HG03342 (cell line): ENCODE results near the gene HBM.
A peak's percentile ranks its signal among the peaks of the same experiment; 100 is the strongest.
"Not testable (repeated sequence)": the region's sequence is repeated elsewhere in the genome, so short reads cannot be mapped to it uniquely, and the experiment has no call there.

Experiments
- ATAC-seq: cut with Tn5 transposase; IDR thresholded peaks from one replicate; pipeline ENCODE4 v1.9.1; 2021; ENCODE audit warnings: mild to moderate bottlenecking, moderate library complexity; ENCODE audit not compliant: unreplicated experiment

HBM gene

DNA sequence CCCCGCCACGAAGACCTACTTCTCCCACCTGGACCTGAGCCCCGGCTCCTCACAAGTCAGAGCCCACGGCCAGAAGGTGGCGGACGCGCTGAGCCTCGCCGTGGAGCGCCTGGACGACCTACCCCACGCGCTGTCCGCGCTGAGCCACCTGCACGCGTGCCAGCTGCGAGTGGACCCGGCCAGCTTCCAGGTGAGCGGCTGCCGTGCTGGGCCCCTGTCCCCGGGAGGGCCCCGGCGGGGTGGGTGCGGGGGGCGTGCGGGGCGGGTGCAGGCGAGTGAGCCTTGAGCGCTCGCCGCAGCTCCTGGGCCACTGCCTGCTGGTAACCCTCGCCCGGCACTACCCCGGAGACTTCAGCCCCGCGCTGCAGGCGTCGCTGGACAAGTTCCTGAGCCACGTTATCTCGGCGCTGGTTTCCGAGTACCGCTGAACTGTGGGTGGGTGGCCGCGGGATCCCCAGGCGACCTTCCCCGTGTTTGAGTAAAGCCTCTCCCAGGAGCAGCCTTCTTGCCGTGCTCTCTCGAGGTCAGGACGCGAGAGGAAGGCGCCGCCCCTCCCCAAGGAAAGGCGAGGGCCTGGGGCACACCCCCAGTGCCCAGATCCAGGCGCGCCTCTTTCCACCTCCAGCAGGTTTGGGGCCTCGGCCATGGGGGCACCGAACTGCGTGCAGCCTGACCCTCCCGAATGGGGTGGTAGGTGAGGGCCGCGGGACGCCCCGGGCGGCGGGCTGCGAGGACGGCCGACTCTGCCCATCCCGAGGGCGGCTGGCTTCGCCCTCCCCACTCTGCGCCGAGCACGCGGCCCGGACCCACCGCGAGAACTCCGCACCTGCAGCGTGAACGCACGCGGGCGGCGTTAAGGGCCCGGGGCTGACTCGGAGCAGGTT is 15.1 kb downstream of the HBM start:
- ATAC-seq = peak; percentile 9

- peak; percentile 62 for ATAC-seq
Observed at GRCh38 chr16:181565-182021, 15.8 kb downstream of the HBM start.

DNA sequence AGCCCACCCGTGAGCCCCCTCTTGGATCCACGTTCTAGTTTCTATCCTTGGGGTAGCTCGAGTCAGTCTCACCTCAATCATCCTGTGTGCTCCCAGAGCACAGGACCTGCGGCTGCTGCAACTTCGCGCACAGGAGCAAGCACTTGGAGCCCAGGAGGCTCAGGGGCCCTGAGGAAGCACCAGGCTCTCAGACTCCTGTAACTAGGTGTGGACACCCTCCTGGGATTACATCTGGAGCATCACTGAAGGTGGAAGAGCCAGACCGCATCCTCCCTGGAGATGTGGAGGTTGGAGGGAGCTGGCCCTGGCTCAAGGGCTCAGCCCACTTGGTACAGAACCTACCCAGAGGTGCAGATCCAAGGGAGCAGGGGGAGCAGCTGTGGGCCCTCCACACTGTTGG is 17.2 kb downstream of the HBM start:
- ATAC-seq = no peak

GRCh38 chr16:185213-185612 is 19.4 kb downstream of the HBM start:
- ATAC-seq = no peak

DNA sequence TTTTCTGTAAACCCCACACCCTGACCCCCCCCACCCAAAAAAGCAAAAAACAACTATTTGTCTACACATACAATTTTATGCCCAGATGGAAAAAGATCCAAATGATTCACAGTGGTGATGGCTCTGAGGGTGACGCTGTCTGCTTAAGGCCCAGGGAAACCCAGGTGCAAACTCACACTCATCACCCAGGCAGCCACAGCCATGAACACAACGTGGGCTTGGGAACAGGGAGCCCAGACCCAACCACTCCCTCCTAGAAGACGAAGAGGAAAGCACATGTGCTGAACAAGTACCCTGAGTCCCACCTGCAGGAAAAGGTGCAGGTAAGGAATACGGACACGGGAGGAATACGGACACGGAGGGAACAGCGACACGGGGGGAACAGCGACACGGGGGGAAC is 19.9 kb downstream of the HBM start:
- no peak for ATAC-seq

DNA sequence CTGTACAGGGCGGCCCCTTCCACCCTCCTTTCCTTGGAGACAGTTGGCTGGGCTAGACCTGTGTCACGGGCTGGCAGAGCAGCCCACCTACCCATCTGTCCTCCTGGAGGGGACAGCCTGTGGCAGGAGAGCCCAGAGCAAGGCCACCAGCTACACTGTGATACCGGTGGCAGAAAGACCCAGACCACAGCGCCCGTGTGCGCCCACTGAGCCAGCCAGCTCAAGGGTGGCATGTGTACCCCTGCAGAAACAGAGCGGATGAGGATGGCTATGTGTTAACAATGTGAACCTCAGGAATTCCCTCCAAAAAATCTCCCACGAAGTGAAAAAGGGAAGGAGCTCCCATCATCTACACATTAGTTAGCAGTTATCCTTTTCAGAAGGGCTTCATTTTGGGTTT is 21.6 kb downstream of the HBM start:
- no peak for ATAC-seq

- ATAC-seq = no peak
Observed at GRCh38 chr16:188674-189073, 22.9 kb downstream of the HBM start.

DNA sequence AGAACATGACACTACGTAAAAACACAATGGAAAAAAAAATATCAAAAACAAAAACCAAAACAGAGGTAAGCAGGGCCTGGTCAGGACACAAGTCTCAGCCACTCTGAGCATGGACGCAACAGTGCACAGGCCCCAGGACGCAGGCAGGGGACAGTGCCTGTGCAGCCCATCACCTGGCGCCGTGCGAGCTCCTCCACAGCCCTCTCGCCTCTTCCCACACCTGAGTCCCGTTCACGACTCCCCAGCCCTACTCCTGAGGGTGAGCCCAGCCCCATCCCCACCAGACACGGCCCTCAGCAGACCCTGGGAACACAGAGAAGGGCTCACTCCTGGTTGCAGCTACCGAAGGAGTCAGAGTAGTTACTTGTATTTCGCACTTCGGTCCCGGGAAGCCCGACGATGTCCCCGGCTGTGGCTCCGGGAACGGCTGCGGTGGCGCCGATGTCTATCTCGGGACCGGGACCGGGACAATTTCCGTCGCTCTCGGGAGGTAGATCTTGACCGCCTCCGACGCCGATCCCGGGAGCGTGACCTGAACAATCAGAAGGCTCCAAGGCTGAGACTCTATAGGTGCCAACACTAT is 23.9 kb downstream of the HBM start:
- ATAC-seq = no peak

DNA sequence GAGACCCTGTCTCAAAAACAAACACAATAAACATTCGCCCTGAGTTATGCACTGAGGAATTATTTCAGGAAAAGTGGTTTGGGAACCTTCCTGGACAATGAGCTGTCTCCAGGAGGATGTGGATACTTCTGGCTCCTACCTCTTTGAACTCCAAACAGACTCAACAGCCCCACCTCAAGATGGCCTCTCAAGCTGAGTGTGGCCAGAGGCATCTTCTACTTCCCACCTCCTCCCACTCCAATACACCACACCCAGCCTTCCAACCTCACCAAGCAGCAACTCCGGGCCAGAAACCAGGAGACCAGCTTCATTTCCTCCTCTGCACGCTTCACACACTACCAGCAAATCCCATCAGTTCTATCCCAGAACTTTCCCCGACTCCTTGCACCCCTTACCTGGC is 26.1 kb downstream of the HBM start:
- no peak for ATAC-seq

GRCh38 chr16:192686-193085 is 26.9 kb downstream of the HBM start:
- no peak for ATAC-seq

DNA sequence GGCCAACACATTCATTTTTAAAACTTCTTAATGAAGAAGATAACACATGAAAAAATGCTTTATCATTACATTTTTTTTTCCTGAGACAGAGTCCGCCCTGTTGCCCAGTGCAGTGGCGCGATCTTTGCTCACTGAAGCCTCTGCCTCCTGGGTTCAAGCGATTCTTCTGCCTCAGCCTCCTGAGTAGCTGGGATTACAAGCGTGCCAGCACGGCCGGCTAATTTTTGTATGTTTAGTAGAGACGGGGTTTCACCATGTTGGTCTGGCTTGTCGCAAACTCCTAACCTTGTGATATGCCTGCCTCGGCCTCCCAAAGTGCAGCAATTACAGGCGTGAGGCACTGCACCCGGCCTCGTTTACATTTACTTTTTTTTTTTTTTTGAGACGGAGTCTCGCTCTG is 27.7 kb downstream of the HBM start:
- ATAC-seq = no peak

GRCh38 chr16:194516-194915 is 28.7 kb downstream of the HBM start:
- no peak for ATAC-seq

- ATAC-seq = no peak
Observed at GRCh38 chr16:200388-200787, 34.6 kb downstream of the HBM start.

DNA sequence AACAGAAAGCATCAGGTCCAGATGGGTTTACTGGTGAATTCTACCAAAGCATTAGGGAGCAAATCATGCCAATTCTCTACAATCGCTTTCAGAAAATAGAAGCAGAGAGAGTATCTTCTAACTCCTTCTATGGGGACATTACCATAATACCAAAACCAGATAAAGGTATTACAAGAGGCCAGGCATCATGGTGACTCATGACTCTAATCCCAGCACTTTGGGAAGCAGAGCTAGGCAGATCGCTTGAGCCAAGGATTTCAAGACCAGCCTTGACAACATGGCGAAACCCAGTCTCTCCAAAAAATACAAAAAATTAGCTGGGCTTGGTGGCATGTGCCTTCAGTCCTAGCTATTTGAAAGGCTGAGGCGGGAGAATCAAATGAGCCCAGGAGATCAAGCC is 37.5 kb downstream of the HBM start:
- no peak for ATAC-seq

GRCh38 chr16:204046-204445 is 38.3 kb downstream of the HBM start:
- not testable (repeated sequence) for ATAC-seq

DNA sequence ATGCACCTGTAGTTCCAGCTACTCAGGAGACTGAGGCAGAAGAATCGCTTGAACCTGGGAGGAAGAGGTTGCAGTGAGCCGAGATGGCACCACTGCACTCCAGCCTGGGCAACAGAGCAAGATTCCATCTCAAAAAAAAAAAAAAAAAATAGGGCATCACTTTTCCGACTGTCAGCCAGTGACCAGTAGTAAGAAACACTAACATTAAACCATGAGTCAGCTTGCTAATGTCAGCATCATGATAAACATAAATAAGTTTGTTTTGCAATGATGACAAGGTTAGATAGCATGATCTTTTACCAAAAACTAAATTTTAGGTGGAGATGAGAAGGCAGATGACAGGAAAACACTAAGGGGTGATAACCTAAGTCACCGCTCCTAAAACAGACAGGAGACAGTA is 43.6 kb downstream of the HBM start:
- ATAC-seq = not testable (repeated sequence)

DNA sequence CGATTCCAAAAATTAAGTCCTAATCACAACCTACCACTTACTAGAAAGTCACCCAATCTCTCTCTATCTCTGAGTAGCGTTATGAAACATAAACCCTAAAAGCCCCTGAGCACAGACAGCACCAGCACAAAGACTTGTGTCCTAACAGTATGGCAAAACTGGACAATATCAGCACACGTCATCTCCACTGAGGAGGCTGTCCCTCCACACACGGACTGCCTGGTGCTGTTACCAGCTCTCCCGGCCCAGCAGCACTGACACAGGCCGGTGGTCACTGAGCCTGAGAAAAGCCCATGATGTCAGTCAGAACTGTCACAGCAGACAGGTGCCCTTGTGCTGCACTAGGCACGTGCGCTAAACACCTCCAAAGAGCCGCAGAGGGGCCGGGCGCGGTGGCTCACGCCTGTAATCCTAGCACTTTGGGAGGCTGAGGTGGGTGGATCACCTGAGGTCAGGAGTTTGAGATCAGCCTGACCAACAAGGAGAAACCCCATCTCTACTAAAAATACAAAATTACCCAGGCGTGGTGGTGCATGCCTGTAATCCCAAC is 45.9 kb downstream of the HBM start:
- not testable (repeated sequence) for ATAC-seq

GRCh38 chr16:212999-213398 is 47.2 kb downstream of the HBM start:
- ATAC-seq = no peak
